ENCODE measurements around the gene S100A5. TPM values are rescaled to one million over a fixed set of nuclear protein-coding genes. Genes with fewer than 3 reads are reported as not detected.

S100A5 gene
- total RNA-seq, 1 donor from 2014 or later, result not detected

GRCh38 chr1:153538315-153538821, 2.4 kb downstream of the S100A5 start:
- peaks cover 14% of the 10 kb centered on the region for H3K27me3 Mint-ChIP-seq (ENCODE audit: unreplicated experiment)
- no peaks in the 10 kb centered on the region for H3K9me3 Mint-ChIP-seq (ENCODE audit: unreplicated experiment)

GRCh38 chr1:153537376-153537730, 3.4 kb downstream of the S100A5 start:
- Mint-ChIP-seq H3K4me3 (ENCODE audit: unreplicated experiment) (no peak overlapping the region), H3K27ac (ENCODE audit: unreplicated experiment) (no peak overlapping the region), H3K4me1 (ENCODE audit: unreplicated experiment) (peaks cover 23% of the 10 kb centered on the region), H3K9me3 (ENCODE audit: unreplicated experiment) (no peaks in the 10 kb centered on the region), H3K27me3 (ENCODE audit: unreplicated experiment) (peaks cover 18% of the 10 kb centered on the region), H3K36me3 (ENCODE audit: low read depth, unreplicated experiment) (no peaks in the 10 kb centered on the region)
- TF ChIP-seq CTCF (IDR thresholded peaks at IDR 0.05; ENCODE audit: unreplicated experiment), result no peak
- no peak for DNase-seq (ENCODE audit: low spot score)

More at GRCh38 chr1:153538315-153538821, 2.4 kb downstream of the S100A5 start:
- Mint-ChIP-seq H3K27ac (ENCODE audit: unreplicated experiment) (no peak overlapping the region), H3K4me1 (ENCODE audit: unreplicated experiment) (peaks cover 15% of the 10 kb centered on the region), H3K36me3 (ENCODE audit: low read depth, unreplicated experiment) (no peaks in the 10 kb centered on the region), H3K4me3 (ENCODE audit: unreplicated experiment) (no peak overlapping the region)
- DNase-seq (ENCODE audit: low spot score), result no peak
- TF ChIP-seq CTCF (IDR thresholded peaks at IDR 0.05; ENCODE audit: unreplicated experiment), result no peak

GRCh38 chr1:153536671-153537375, 3.9 kb downstream of the S100A5 start:
- Mint-ChIP-seq H3K9me3 (ENCODE audit: unreplicated experiment) (no peaks in the 10 kb centered on the region), H3K4me1 (ENCODE audit: unreplicated experiment) (peaks cover 24% of the 10 kb centered on the region), H3K27me3 (ENCODE audit: unreplicated experiment) (peaks cover 16% of the 10 kb centered on the region), H3K4me3 (ENCODE audit: unreplicated experiment) (no peak overlapping the region), H3K27ac (ENCODE audit: unreplicated experiment) (no peak overlapping the region), H3K36me3 (ENCODE audit: low read depth, unreplicated experiment) (no peaks in the 10 kb centered on the region)
- no peak for TF ChIP-seq CTCF (IDR thresholded peaks at IDR 0.05; ENCODE audit: unreplicated experiment)
- no peak for DNase-seq (ENCODE audit: low spot score)

- DNase-seq (ENCODE audit: low spot score), result no peak
- Mint-ChIP-seq H3K4me1 (ENCODE audit: unreplicated experiment) (peaks cover 21% of the 10 kb centered on the region), H3K9me3 (ENCODE audit: unreplicated experiment) (no peaks in the 10 kb centered on the region), H3K36me3 (ENCODE audit: low read depth, unreplicated experiment) (no peaks in the 10 kb centered on the region), H3K27me3 (ENCODE audit: unreplicated experiment) (peaks cover 15% of the 10 kb centered on the region), H3K27ac (ENCODE audit: unreplicated experiment) (no peak overlapping the region), H3K4me3 (ENCODE audit: unreplicated experiment) (peak overlapping the region; percentile 86)
- TF ChIP-seq CTCF (IDR thresholded peaks at IDR 0.05; ENCODE audit: unreplicated experiment), result no peak
Observed at GRCh38 chr1:153536012-153536670, 4.6 kb downstream of the S100A5 start.

All from endothelial cell (in vitro differentiated cells).